Activated CD4-positive, alpha-beta T cell treated with anti-CD3 and anti-CD28 coated beads, Interleukin-2, amount 50 U/mL, for 4 hours (primary cell): ENCODE results near the gene TFRC.
"Not testable (repeated sequence)": the region's sequence is repeated elsewhere in the genome, so short reads cannot be mapped to it uniquely, and the experiment has no call there.

ENCODE experiments used
- DNase-seq, 2 experiments: peaks; one replicate each; pipeline ENCODE4 v3.0.0-alpha.2; 2020

TFRC gene

GRCh38 chr3:196047391-196048030 is 34.4 kb downstream of the TFRC start:
- DNase-seq: no peak

GRCh38 chr3:196044513-196044912 is 37.4 kb downstream of the TFRC start:
- no peak for DNase-seq

- DNase-seq: no peak
Measured at GRCh38 chr3:196042673-196043072, 39.2 kb downstream of the TFRC start.

GRCh38 chr3:196039359-196039758 is 42.5 kb downstream of the TFRC start:
- no peak for DNase-seq

- not testable (repeated sequence) for DNase-seq
Measured at GRCh38 chr3:196026059-196026458, 55.8 kb downstream of the TFRC start.

GRCh38 chr3:196024968-196025367 is 56.9 kb downstream of the TFRC start:
- DNase-seq: no peak

GRCh38 chr3:196023947-196024346 is 57.9 kb downstream of the TFRC start:
- DNase-seq: no peak

- not testable (repeated sequence) for DNase-seq
Measured at GRCh38 chr3:196022499-196022878, 59.4 kb downstream of the TFRC start.

GRCh38 chr3:196020373-196020772 is 61.5 kb downstream of the TFRC start:
- DNase-seq: no peak

- not testable (repeated sequence) for DNase-seq
Measured at GRCh38 chr3:196019576-196019975, 62.3 kb downstream of the TFRC start.

- not testable (repeated sequence) for DNase-seq
Measured at GRCh38 chr3:196018159-196018558, 63.7 kb downstream of the TFRC start.

GRCh38 chr3:196016485-196016884 is 65.4 kb downstream of the TFRC start:
- no peak for DNase-seq

GRCh38 chr3:196016059-196016458 is 65.8 kb downstream of the TFRC start:
- DNase-seq: no peak

GRCh38 chr3:196013587-196014487 is 68.1 kb downstream of the TFRC start:
- no peak for DNase-seq

GRCh38 chr3:196012941-196013476 is 68.9 kb downstream of the TFRC start:
- no peak for DNase-seq

- no peak for DNase-seq
Measured at GRCh38 chr3:196012481-196012880, 69.4 kb downstream of the TFRC start.

- DNase-seq: no peak
Measured at GRCh38 chr3:196009456-196009855, 72.4 kb downstream of the TFRC start.

- no peak for DNase-seq
Measured at GRCh38 chr3:196008929-196009328, 73.0 kb downstream of the TFRC start.

- no peak for DNase-seq
Measured at GRCh38 chr3:196008387-196008786, 73.5 kb downstream of the TFRC start.

- no peak for DNase-seq
Measured at GRCh38 chr3:196007744-196008335, 74.0 kb downstream of the TFRC start.

GRCh38 chr3:196005338-196005737 is 76.6 kb downstream of the TFRC start:
- DNase-seq: not testable (repeated sequence)

- not testable (repeated sequence) for DNase-seq
Measured at GRCh38 chr3:196004359-196005052, 77.4 kb downstream of the TFRC start.

GRCh38 chr3:196003611-196004010 is 78.3 kb downstream of the TFRC start:
- DNase-seq: no peak
